ENCODE data around the gene CHCHD6.

GRCh38 chr3:126811530-126811929 lies 107.5 kb downstream of the CHCHD6 start:
- no peak for TF ChIP-seq CTCF (IDR thresholded peaks at IDR 0.05; ENCODE audit: low read depth, low read length)
- no peak for TF ChIP-seq EZH2phosphoT487 (IDR thresholded peaks at IDR 0.05; ENCODE audit: low read depth)
